Urinary bladder (tissue), 4 donors: Measurements from ENCODE around the gene MOXD1. TPM values are rescaled to one million over a fixed set of nuclear protein-coding genes. Genes with fewer than 3 reads are reported as not detected.
"Not testable (repeated sequence)": the region's sequence is repeated elsewhere in the genome, so short reads cannot be mapped to it uniquely, and the experiment has no call there.

ENCODE experiments used
- DNase-seq: peaks from one replicate; pipeline ENCODE4 v3.0.0-alpha.2; 2015; ENCODE audit errors: extremely low spot score
- H3K27ac ChIP-seq: one replicate; pipeline ENCODE4 v1.5.1; 2013; ENCODE audit warnings: low read depth, mild to moderate bottlenecking, moderate library complexity
- H3K36me3 ChIP-seq: one replicate; pipeline ENCODE4 v1.6.1; 2013; ENCODE audit warnings: mild to moderate bottlenecking, moderate library complexity; ENCODE audit not compliant: insufficient read depth
- H3K4me1 ChIP-seq: one replicate; pipeline ENCODE4 v1.6.1; 2013; ENCODE audit warnings: mild to moderate bottlenecking, moderate library complexity; ENCODE audit not compliant: insufficient read depth
- H3K4me3 ChIP-seq: one replicate; pipeline ENCODE4 v1.5.1; 2013; ENCODE audit warnings: low read depth, low read length
- WGBS: extraction: QIAGEN DNeasy Blood & Tissue Kit; methylation state at CpG from one replicate; pipeline ENCODE4 v1.1.7; 2013; 5-methylcytosine and 5-hydroxymethylcytosine counted together
- polyA plus RNA-seq: library from polyadenylated mRNA; stranded (reverse); fragments of 200-250 nt; gene quantifications from one replicate; pipeline ENCODE4 v1.2.3, GENCODE V29; 2013
- total RNA-seq: library from RNA; depleted of rRNA; stranded (reverse); fragments of >200 nt; gene quantifications from one replicate; pipeline ENCODE4 v1.2.3, GENCODE V29; 2014
- donor health status: healthy with polysubstance abuse.
- donor health status: healthy.

MOXD1 gene
- total and polyA plus RNA-seq, 2 donors, result 22.4 to 123 TPM

GRCh38 chr6:132354517-132355167 is 46.6 kb downstream of the MOXD1 start:
- Histone ChIP-seq H3K4me1 (no peaks in the 10 kb centered on the region), H3K36me3 (no peaks in the 10 kb centered on the region), H3K27ac (no peak overlapping the region), H3K4me3 (no peak overlapping the region)
- 89% methylated on average over 7 of the region's 7 CpGs for WGBS
- DNase-seq, result no peak

GRCh38 chr6:132351986-132352385 is 49.3 kb downstream of the MOXD1 start:
- H3K27ac ChIP-seq, H3K36me3 ChIP-seq, H3K4me1 ChIP-seq, H3K4me3 ChIP-seq, DNase-seq: not testable (repeated sequence)
- WGBS, result 84% methylated on average over 3 of the region's 3 CpGs

- no peak for DNase-seq
- Histone ChIP-seq H3K36me3 (no peaks in the 10 kb centered on the region), H3K4me1 (no peaks in the 10 kb centered on the region), H3K4me3 (no peak overlapping the region), H3K27ac (no peak overlapping the region)
- 78% methylated on average over 1 of the region's 1 CpG for WGBS
Measured at GRCh38 chr6:132348231-132348630, 53.0 kb downstream of the MOXD1 start.

GRCh38 chr6:132344811-132345210 is 56.5 kb downstream of the MOXD1 start:
- no peak overlapping the region for H3K27ac ChIP-seq
- H3K36me3 ChIP-seq, result no peaks in the 10 kb centered on the region
- DNase-seq, result no peak
- H3K4me1 ChIP-seq, result no peaks in the 10 kb centered on the region
- WGBS, result 83% methylated on average over 5 of the region's 5 CpGs
- H3K4me3 ChIP-seq, result no peak overlapping the region

GRCh38 chr6:132341646-132342045 is 59.6 kb downstream of the MOXD1 start:
- H3K36me3 ChIP-seq, result no peaks in the 10 kb centered on the region
- no peak overlapping the region for H3K4me3 ChIP-seq
- H3K27ac ChIP-seq, result no peak overlapping the region
- no peak for DNase-seq
- 95% methylated on average over 3 of the region's 3 CpGs for WGBS
- H3K4me1 ChIP-seq, result no peaks in the 10 kb centered on the region

- no peaks in the 10 kb centered on the region for H3K36me3 ChIP-seq
- WGBS, result 41% methylated on average over 4 of the region's 4 CpGs
- DNase-seq, result no peak
- H3K4me3 ChIP-seq, result no peak overlapping the region
- H3K4me1 ChIP-seq, result no peaks in the 10 kb centered on the region
- no peak overlapping the region for H3K27ac ChIP-seq
Measured at GRCh38 chr6:132334521-132334885, 66.8 kb downstream of the MOXD1 start.

- Histone ChIP-seq H3K27ac (no peak overlapping the region), H3K4me3 (no peak overlapping the region), H3K36me3 (no peaks in the 10 kb centered on the region), H3K4me1 (no peaks in the 10 kb centered on the region)
- no peak for DNase-seq
- 66% methylated on average over 6 of the region's 6 CpGs for WGBS
Measured at GRCh38 chr6:132333639-132334520, 67.4 kb downstream of the MOXD1 start.

GRCh38 chr6:132330759-132331158 is 70.5 kb downstream of the MOXD1 start:
- DNase-seq, result no peak
- 79% methylated on average over 5 of the region's 5 CpGs for WGBS
- H3K4me3 ChIP-seq, result no peak overlapping the region

GRCh38 chr6:132322398-132322797 is 78.9 kb downstream of the MOXD1 start:
- H3K36me3 ChIP-seq, result no peaks in the 10 kb centered on the region
- H3K4me3 ChIP-seq, result no peak overlapping the region
- no peak overlapping the region for H3K27ac ChIP-seq
- H3K4me1 ChIP-seq, result no peaks in the 10 kb centered on the region
- DNase-seq, result no peak
- 85% methylated on average over 2 of the region's 2 CpGs for WGBS

More at GRCh38 chr6:132330759-132331158, 70.5 kb downstream of the MOXD1 start:
- no peak overlapping the region for H3K27ac ChIP-seq
- H3K36me3 ChIP-seq, result no peaks in the 10 kb centered on the region
- H3K4me1 ChIP-seq, result no peaks in the 10 kb centered on the region

GRCh38 chr6:132320007-132320406 is 81.3 kb downstream of the MOXD1 start:
- Histone ChIP-seq H3K27ac (no peak overlapping the region), H3K4me3 (no peak overlapping the region), H3K4me1 (no peaks in the 10 kb centered on the region), H3K36me3 (no peaks in the 10 kb centered on the region)
- DNase-seq, result no peak

- DNase-seq, result no peak
Measured at GRCh38 chr6:132316970-132317369, 84.3 kb downstream of the MOXD1 start.

GRCh38 chr6:132314432-132314831 is 86.8 kb downstream of the MOXD1 start:
- 59% methylated on average over 3 of the region's 3 CpGs for WGBS
- no peak for DNase-seq
- no peaks in the 10 kb centered on the region for H3K4me1 ChIP-seq
- H3K36me3 ChIP-seq, result no peaks in the 10 kb centered on the region
- H3K27ac ChIP-seq, result no peak overlapping the region
- no peak overlapping the region for H3K4me3 ChIP-seq

More at GRCh38 chr6:132316970-132317369, 84.3 kb downstream of the MOXD1 start:
- Histone ChIP-seq H3K4me3 (no peak overlapping the region), H3K36me3 (no peaks in the 10 kb centered on the region), H3K27ac (no peak overlapping the region), H3K4me1 (no peaks in the 10 kb centered on the region)
- WGBS, result 98% methylated on average over 1 of the region's 1 CpG

- 68% methylated on average over 2 of the region's 2 CpGs for WGBS
- H3K27ac ChIP-seq, result no peak overlapping the region
Measured at GRCh38 chr6:132310921-132311320, 90.4 kb downstream of the MOXD1 start.

GRCh38 chr6:132310151-132310550 is 91.1 kb downstream of the MOXD1 start:
- H3K4me3 ChIP-seq, H3K4me1 ChIP-seq, H3K36me3 ChIP-seq, H3K27ac ChIP-seq, DNase-seq: not testable (repeated sequence)
- 94% methylated on average over 4 of the region's 4 CpGs for WGBS

More at GRCh38 chr6:132310921-132311320, 90.4 kb downstream of the MOXD1 start:
- Histone ChIP-seq H3K4me3 (no peak overlapping the region), H3K36me3 (no peaks in the 10 kb centered on the region), H3K4me1 (no peaks in the 10 kb centered on the region)
- DNase-seq, result no peak
